ENCODE data around the gene ABCA2.

Gene ABCA2

DNA sequence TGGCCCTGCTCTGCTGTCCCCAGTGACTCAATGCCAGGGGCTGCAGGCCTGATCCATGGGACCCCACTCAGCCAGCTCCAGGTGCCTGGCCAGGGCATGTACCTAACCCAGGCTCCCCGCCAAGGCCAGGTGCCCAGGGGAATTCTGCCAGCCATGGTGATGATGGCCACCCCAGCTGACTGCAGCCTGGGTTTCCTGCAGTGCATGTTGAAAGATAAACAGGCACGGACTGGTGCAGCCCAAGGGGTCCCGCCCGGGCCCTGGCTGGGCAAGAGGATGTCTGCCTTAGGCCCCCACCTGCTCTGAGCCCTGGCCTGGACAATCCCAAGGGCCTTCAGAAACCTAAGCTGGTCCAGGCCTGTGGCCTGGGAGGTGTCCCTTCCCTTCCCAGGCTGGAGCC, 1.2 kb downstream of the ABCA2 start:
- H3K36me3 ChIP-seq (ENCODE audit: control insufficient read depth, insufficient read depth, low read length): no peaks in the 10 kb centered on the region
- peaks cover 24% of the 10 kb centered on the region for H3K27me3 ChIP-seq (ENCODE audit: control insufficient read depth, insufficient read depth, low read length)
- H3K27ac ChIP-seq (ENCODE audit: low read depth, low read length): no peak overlapping the region
- H3K9ac ChIP-seq (ENCODE audit: low read depth, low read length): no peak overlapping the region
- 0 out of 2 replicates have a peak, but pooled peaks cover 2% of the 10 kb centered on the region for H3K4me1 ChIP-seq (ENCODE audit: control insufficient read depth, insufficient read depth, low read length)
- no peaks in the 10 kb centered on the region for H3K9me3 ChIP-seq (ENCODE audit: control insufficient read depth, insufficient read depth, low read length)
- no peak overlapping the region for H3K4me3 ChIP-seq (ENCODE audit: low read depth, low read length)

DNA sequence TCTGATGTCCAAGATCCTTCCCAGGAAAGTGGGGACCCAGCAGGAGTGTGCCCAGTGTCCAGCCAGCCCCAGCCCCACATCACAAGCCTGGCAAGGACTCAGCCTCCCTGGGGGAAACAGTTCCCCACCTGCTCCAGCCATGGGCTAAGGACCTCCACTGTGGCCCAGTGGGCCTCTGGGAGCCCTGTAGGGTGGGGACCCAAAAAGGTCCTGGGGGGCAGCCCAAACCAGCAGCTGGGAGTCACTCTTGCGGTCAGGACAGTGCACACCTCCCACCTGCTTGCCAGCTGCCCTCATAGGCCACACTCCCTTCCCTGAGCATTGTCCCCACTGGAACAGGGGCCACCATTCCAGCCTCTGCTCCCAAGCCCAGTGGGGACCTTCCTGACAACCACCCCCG, 1.7 kb downstream of the ABCA2 start:
- no peak overlapping the region for H3K4me3 ChIP-seq (ENCODE audit: low read depth, low read length)
- H3K9me3 ChIP-seq (ENCODE audit: control insufficient read depth, insufficient read depth, low read length): no peaks in the 10 kb centered on the region
- H3K9ac ChIP-seq (ENCODE audit: low read depth, low read length): no peak overlapping the region
- no peaks in the 10 kb centered on the region for H3K36me3 ChIP-seq (ENCODE audit: control insufficient read depth, insufficient read depth, low read length)
- no peak overlapping the region for H3K27ac ChIP-seq (ENCODE audit: low read depth, low read length)
- H3K27me3 ChIP-seq (ENCODE audit: control insufficient read depth, insufficient read depth, low read length): peaks cover 24% of the 10 kb centered on the region
- 0 out of 2 replicates have a peak, but pooled peaks cover 2% of the 10 kb centered on the region for H3K4me1 ChIP-seq (ENCODE audit: control insufficient read depth, insufficient read depth, low read length)

DNA sequence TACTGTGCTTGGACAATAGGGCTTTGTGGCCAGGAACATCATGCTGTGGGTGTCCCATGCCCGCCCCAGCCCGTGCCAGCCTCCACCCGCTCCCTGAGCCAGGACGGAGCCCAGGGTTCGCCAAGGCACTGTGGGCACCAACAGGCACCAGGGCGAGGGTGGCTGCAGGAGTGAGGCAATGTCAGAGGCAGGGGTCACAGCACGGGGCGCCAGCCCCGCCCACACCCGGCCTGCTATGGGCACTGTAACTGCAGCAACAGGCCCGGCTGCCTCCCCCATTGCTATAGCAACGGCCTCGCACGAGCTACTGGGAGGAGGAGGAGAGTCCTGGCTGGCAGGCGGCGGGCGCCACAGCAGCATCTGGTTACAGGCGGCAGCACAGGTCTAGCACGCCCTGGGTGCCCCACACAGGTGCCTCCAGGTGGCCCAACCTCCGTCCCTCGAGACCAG, 2.5 kb downstream of the ABCA2 start:
- Histone ChIP-seq H3K4me1 (ENCODE audit: control insufficient read depth, insufficient read depth, low read length) (0 out of 2 replicates have a peak, but pooled peaks cover 2% of the 10 kb centered on the region), H3K9me3 (ENCODE audit: control insufficient read depth, insufficient read depth, low read length) (no peaks in the 10 kb centered on the region), H3K9ac (ENCODE audit: low read depth, low read length) (no peak overlapping the region), H3K27ac (ENCODE audit: low read depth, low read length) (no peak overlapping the region), H3K27me3 (ENCODE audit: control insufficient read depth, insufficient read depth, low read length) (peaks cover 24% of the 10 kb centered on the region), H3K36me3 (ENCODE audit: control insufficient read depth, insufficient read depth, low read length) (no peaks in the 10 kb centered on the region), H3K4me3 (ENCODE audit: low read depth, low read length) (no peak overlapping the region)

DNA sequence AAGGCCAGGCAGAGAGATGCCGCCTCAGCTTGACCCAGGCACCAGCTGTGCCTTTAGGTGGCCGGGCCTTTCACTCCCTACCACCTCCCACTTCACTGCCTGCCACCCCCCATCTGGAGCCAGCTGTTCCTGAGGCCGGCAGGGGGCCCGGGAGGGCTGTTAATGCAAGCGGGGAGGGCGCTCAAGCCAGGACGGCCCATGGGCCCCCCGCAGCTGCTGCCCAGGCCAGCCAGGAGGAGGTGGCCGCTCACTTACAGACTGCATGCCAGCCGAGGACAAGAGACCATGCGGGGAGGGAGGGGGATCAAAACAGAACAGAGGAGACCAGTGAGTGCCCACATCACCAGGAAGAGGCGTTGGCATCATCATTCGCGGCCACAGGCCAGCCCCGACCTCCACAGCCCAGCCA, 4.5 kb downstream of the ABCA2 start:
- 0 out of 2 replicates have a peak, but pooled peaks cover 2% of the 10 kb centered on the region for H3K4me1 ChIP-seq (ENCODE audit: control insufficient read depth, insufficient read depth, low read length)
- H3K27ac ChIP-seq (ENCODE audit: low read depth, low read length): no peak overlapping the region
- H3K9me3 ChIP-seq (ENCODE audit: control insufficient read depth, insufficient read depth, low read length): no peaks in the 10 kb centered on the region
- peaks cover 17% of the 10 kb centered on the region for H3K27me3 ChIP-seq (ENCODE audit: control insufficient read depth, insufficient read depth, low read length)
- no peak overlapping the region for H3K4me3 ChIP-seq (ENCODE audit: low read depth, low read length)
- no peak overlapping the region for H3K9ac ChIP-seq (ENCODE audit: low read depth, low read length)
- H3K36me3 ChIP-seq (ENCODE audit: control insufficient read depth, insufficient read depth, low read length): no peaks in the 10 kb centered on the region

DNA sequence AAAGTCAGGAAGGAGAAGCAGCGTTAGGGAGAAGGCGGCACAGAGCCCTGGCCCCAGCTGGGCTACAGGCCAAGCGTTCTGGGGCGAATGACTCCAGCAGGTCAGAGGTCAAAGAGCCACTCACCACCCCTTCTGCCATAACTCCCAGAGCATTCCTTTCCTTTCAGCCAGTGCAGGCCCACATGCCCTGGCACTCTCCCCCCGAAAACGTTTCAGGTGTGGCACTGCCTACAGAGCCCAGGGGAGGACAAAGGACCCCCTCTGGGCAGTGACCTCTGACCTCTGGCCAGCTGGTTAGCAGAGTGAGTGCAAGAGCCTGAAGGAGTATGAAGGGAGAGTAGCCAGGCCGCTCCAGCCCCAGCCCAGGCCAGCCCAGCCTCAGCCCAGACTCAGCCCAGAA, 4.9 kb downstream of the ABCA2 start:
- H3K27me3 ChIP-seq (ENCODE audit: control insufficient read depth, insufficient read depth, low read length): peaks cover 13% of the 10 kb centered on the region
- H3K4me3 ChIP-seq (ENCODE audit: low read depth, low read length): no peak overlapping the region
- no peaks in the 10 kb centered on the region for H3K36me3 ChIP-seq (ENCODE audit: control insufficient read depth, insufficient read depth, low read length)
- H3K9me3 ChIP-seq (ENCODE audit: control insufficient read depth, insufficient read depth, low read length): no peaks in the 10 kb centered on the region
- no peak overlapping the region for H3K27ac ChIP-seq (ENCODE audit: low read depth, low read length)
- no peak overlapping the region for H3K9ac ChIP-seq (ENCODE audit: low read depth, low read length)
- no peaks in the 10 kb centered on the region for H3K4me1 ChIP-seq (ENCODE audit: control insufficient read depth, insufficient read depth, low read length)

DNA sequence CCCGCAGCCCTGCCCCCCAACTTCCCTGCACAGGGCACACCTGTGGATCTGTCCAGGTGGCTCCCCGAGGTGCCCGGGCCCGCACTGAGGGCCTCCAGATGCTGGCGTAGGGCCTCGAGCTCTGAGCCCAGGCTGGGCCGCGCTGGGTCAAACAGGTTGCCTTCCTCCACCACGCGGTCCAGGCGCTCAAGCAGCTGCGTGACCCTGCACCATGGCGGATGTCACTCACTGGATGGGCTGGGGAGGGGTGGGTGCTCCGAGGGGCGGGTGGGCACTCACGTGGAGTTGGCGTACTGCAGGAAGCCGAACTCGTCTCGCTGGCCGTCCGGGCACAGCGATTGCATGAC, 5.4 kb downstream of the ABCA2 start:
- Histone ChIP-seq H3K4me1 (ENCODE audit: control insufficient read depth, insufficient read depth, low read length) (no peaks in the 10 kb centered on the region), H3K4me3 (ENCODE audit: low read depth, low read length) (no peak overlapping the region), H3K27ac (ENCODE audit: low read depth, low read length) (no peak overlapping the region), H3K9ac (ENCODE audit: low read depth, low read length) (no peak overlapping the region), H3K9me3 (ENCODE audit: control insufficient read depth, insufficient read depth, low read length) (no peaks in the 10 kb centered on the region), H3K36me3 (ENCODE audit: control insufficient read depth, insufficient read depth, low read length) (no peaks in the 10 kb centered on the region), H3K27me3 (ENCODE audit: control insufficient read depth, insufficient read depth, low read length) (peaks cover 13% of the 10 kb centered on the region)

DNA sequence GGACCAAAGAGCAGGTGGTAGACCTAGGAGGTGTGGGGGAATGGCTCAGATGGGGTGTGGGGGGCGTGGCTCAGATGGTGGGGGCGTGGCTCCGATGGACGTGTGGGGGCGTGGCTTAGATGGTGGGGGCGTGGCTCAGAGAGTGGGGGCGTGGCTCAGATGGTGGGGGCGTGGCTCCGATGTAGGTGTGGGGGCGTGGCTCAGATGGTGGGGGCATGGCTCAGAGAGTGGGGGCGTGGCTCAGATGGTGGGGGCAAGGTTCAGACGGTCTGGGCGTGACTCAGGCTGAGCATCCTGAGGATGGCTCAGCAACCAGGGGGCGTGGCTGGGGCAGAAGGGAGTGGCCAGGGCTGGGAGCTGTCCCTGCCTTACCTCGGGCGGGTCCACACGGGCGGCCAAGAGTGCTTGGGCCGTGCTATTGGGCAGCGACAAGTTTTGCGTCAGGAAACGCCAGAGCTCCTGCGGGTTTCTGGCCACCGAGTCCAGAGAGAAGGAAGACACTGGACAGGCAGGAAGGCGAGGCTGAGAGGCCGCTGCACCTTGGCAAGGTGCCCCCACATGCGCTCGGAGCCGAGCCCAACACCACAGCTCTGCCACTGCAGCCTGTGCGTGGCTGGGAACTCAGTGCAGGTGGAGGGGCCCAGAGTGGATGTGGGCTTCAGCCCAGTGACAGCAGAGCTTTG, 5.9 kb downstream of the ABCA2 start:
- peaks cover 8% of the 10 kb centered on the region for H3K27me3 ChIP-seq (ENCODE audit: control insufficient read depth, insufficient read depth, low read length)
- no peaks in the 10 kb centered on the region for H3K36me3 ChIP-seq (ENCODE audit: control insufficient read depth, insufficient read depth, low read length)
- no peaks in the 10 kb centered on the region for H3K9me3 ChIP-seq (ENCODE audit: control insufficient read depth, insufficient read depth, low read length)
- H3K27ac ChIP-seq (ENCODE audit: low read depth, low read length): no peak overlapping the region
- H3K9ac ChIP-seq (ENCODE audit: low read depth, low read length): no peak overlapping the region
- H3K4me1 ChIP-seq (ENCODE audit: control insufficient read depth, insufficient read depth, low read length): no peaks in the 10 kb centered on the region
- H3K4me3 ChIP-seq (ENCODE audit: low read depth, low read length): no peak overlapping the region

DNA sequence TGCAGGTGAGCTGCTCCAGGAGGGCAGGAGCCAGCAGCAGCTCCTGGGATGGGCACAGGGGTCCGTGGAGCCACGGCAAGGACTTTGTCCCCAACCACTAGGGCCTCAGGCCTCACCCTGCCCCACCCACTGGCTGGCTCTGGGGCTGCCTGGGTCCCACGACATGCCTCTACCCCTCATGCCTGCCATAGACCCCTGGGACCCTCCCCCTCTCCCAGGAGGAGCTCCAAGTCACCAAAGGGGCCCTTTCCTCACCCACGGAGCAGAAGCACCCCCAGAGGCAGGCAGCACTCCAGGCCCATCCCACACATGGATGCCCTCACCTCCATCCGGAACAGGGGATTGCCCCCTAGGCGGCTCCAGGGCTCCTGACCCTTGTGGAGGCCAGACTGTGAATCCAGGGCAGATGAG, 6.5 kb downstream of the ABCA2 start:
- Histone ChIP-seq H3K4me1 (ENCODE audit: control insufficient read depth, insufficient read depth, low read length) (no peaks in the 10 kb centered on the region), H3K27me3 (ENCODE audit: control insufficient read depth, insufficient read depth, low read length) (peaks cover 2% of the 10 kb centered on the region), H3K9me3 (ENCODE audit: control insufficient read depth, insufficient read depth, low read length) (no peaks in the 10 kb centered on the region), H3K4me3 (ENCODE audit: low read depth, low read length) (no peak overlapping the region), H3K27ac (ENCODE audit: low read depth, low read length) (no peak overlapping the region), H3K36me3 (ENCODE audit: control insufficient read depth, insufficient read depth, low read length) (no peaks in the 10 kb centered on the region), H3K9ac (ENCODE audit: low read depth, low read length) (no peak overlapping the region)

DNA sequence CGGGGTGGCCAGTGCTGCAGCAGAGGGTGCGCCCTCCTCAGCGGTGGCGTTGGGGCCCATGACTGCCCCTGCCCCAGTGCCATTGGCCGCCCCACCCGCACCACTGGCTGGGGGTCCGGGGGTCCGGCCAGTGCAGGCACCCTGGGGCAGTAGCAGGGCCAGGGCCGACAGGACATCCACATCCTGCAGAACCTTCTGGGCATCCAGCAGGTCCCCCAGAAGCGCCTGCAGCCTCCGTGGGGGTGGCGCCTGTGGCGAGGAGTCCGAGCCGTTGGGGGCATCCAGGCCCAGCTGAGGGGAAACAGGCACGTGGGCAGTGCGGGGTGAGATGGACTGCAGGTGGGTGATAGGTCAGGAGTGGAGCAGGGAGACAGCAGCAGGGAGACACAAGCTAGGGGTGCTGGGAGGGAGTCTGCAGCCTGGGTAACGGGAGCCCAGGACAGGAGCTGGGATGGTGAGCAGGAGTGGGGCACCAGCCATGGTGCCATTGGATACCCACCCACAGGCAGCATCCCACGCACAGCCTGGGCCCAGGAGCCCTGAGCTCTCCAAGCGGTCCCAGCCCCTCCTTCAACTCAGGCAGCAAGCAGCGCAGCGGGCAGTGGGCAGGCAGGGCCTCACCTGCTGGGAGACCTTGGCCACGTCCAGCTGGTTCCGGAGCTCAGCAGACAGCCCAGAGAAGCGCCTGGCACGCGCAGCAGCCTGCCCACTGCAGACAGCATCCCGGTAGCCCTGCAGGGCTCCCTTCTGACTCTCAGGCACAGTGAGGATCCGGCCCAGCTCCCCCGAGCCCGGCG, 7.1 kb downstream of the ABCA2 start:
- no peak overlapping the region for H3K27ac ChIP-seq (ENCODE audit: low read depth, low read length)
- no peak overlapping the region for H3K4me3 ChIP-seq (ENCODE audit: low read depth, low read length)
- H3K4me1 ChIP-seq (ENCODE audit: control insufficient read depth, insufficient read depth, low read length): no peaks in the 10 kb centered on the region
- H3K9me3 ChIP-seq (ENCODE audit: control insufficient read depth, insufficient read depth, low read length): no peaks in the 10 kb centered on the region
- no peaks in the 10 kb centered on the region for H3K27me3 ChIP-seq (ENCODE audit: control insufficient read depth, insufficient read depth, low read length)
- no peaks in the 10 kb centered on the region for H3K36me3 ChIP-seq (ENCODE audit: control insufficient read depth, insufficient read depth, low read length)
- H3K9ac ChIP-seq (ENCODE audit: low read depth, low read length): no peak overlapping the region

DNA sequence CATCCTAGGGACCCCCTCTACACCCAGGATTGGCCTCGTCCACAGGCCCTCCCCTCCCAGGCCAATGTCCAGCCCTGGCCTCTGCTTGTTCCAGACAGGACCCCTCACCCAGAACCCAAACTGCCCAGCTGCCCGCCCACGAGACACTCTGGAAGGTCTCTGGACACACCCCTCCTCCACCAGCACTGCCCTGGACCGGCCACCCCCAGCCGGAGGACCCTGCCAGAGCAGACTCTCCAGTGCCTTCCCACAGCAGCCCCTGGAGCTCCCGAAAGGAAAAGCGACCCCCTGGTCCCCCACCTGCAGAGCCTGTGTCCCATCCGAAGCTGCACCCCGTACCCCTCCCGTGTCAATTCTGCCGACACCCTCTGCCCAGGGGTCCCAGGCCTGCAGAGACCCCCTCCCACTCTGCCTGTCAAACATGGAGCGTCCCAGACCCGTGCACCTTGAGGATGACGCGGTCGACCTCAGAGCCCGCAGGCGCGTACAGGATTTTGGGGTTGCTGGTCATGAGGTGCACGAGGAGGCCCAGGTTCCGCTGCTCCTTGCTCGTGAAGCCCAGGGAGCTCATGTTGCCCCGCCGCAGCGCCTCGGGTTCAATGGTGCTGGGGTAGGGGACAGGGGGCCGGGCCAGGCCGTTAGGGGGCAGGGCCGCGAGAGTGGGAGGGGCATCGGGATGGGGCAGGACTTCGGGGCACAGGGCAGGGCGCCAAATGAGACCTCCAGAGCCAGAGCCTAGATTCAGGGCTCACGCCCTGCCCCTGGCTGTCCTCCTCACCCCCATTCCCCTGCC, 8.0 kb downstream of the ABCA2 start:
- Histone ChIP-seq H3K27me3 (ENCODE audit: control insufficient read depth, insufficient read depth, low read length) (no peaks in the 10 kb centered on the region), H3K4me3 (ENCODE audit: low read depth, low read length) (no peak overlapping the region), H3K9me3 (ENCODE audit: control insufficient read depth, insufficient read depth, low read length) (no peaks in the 10 kb centered on the region), H3K36me3 (ENCODE audit: control insufficient read depth, insufficient read depth, low read length) (no peaks in the 10 kb centered on the region), H3K9ac (ENCODE audit: low read depth, low read length) (no peak overlapping the region), H3K27ac (ENCODE audit: low read depth, low read length) (no peak overlapping the region), H3K4me1 (ENCODE audit: control insufficient read depth, insufficient read depth, low read length) (no peaks in the 10 kb centered on the region)

Data from HUES48 (cell line).